Thyroid gland (tissue), 4 donors: Measurements from ENCODE around the gene NLRP3.

Experiments
- CTCF ChIP-seq, 6 experiments: fragments of 200-600 bp in 3 of 6; fragments of 450-650 bp in 3 of 6; sonication (generic) in 3 of 6; IDR thresholded peaks; one replicate each; pipeline ENCODE4 v1.5.1; 2016 to 2019; ENCODE audit warnings: antibody characterized with exemption in 6 of 6, mild to moderate bottlenecking in 2 of 6, inconsistent platforms in 1 of 6, moderate library complexity in 1 of 6
- POLR2A ChIP-seq, 2 donors: fragments of 450-650 bp; IDR thresholded peaks; one replicate each; pipeline ENCODE4 v1.6.1; 2017; ENCODE audit warnings: antibody characterized with exemption in 2 of 2, mild to moderate bottlenecking in 2 of 2, moderate library complexity in 1 of 2

GRCh38 chr1:247465796-247466195, 49.8 kb downstream of the NLRP3 start:
- TF ChIP-seq CTCF (IDR thresholded peaks at IDR 0.05): no peak
- TF ChIP-seq POLR2A (IDR thresholded peaks at IDR 0.05): no peak
